Measurements from ENCODE around the gene FAM83G. TPM values are rescaled to one million over a fixed set of nuclear protein-coding genes. Genes with fewer than 3 reads are reported as not detected.

FAM83G gene
- total RNA-seq, 4 donors from 2014 or later, result 11.9 to 21.3 (median 13.9) TPM

DNA sequence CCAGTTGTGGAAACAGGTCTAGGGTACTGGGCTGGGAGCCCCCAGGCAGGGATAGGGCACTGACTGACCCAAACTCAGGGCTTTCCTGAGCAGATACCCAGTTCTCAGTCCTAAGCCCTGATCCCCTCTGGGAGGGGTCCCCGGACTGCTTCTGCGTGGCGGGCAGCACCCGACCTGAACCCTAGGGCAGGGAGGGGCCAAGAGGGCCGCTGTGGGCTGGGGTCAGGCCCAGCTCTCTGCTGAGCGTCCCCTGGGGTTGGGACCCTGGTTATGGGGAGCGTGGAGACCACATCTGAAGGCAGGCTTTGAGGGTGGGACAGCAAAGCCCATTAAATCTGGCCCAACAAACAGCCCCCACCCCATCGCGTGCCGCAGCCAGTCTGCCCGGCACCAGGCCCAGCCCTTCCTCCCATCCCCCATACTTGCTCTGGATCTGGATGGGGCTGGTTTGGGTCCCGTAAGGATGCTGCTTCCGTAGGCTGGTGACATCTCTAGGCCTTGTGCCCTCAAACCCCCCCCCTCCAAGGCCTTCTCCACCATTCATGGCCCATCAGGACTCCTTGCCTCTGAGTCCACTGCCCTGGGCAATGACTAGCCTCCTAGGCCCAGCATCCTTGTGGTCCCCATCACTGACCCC lies 691 bp upstream of the FAM83G start:
- H3K4me3 ChIP-seq (replicated peaks in 1 of 3), result peak overlapping the region in 1 of 3 donors; percentile 59
- peak overlapping the region; percentile 50 to 79 (median 58) for H3K27ac ChIP-seq
- no peaks in the 10 kb centered on the region for H3K36me3 ChIP-seq
- WGBS, 2 donors, result 75 to 100% methylated on average over 2 to 4 of the region's 13 CpGs
- no peaks in the 10 kb centered on the region for H3K9me3 ChIP-seq
- intact Hi-C loops (cut with DNase I), result no loop called here
- no peaks in the 10 kb centered on the region for H3K27me3 ChIP-seq
- no peak for DNase-seq
- peaks cover 14 to 25% of the 10 kb centered on the region in 2 donors for H3K4me1 ChIP-seq
- TF ChIP-seq, protein P1, sequence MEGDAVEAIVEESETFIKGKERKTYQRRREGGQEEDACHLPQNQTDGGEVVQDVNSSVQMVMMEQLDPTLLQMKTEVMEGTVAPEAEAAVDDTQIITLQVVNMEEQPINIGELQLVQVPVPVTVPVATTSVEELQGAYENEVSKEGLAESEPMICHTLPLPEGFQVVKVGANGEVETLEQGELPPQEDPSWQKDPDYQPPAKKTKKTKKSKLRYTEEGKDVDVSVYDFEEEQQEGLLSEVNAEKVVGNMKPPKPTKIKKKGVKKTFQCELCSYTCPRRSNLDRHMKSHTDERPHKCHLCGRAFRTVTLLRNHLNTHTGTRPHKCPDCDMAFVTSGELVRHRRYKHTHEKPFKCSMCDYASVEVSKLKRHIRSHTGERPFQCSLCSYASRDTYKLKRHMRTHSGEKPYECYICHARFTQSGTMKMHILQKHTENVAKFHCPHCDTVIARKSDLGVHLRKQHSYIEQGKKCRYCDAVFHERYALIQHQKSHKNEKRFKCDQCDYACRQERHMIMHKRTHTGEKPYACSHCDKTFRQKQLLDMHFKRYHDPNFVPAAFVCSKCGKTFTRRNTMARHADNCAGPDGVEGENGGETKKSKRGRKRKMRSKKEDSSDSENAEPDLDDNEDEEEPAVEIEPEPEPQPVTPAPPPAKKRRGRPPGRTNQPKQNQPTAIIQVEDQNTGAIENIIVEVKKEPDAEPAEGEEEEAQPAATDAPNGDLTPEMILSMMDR (IDR thresholded peaks at IDR 0.05), result no peak
- TF ChIP-seq POLR2A (IDR thresholded peaks at IDR 0.05), result no peak

DNA sequence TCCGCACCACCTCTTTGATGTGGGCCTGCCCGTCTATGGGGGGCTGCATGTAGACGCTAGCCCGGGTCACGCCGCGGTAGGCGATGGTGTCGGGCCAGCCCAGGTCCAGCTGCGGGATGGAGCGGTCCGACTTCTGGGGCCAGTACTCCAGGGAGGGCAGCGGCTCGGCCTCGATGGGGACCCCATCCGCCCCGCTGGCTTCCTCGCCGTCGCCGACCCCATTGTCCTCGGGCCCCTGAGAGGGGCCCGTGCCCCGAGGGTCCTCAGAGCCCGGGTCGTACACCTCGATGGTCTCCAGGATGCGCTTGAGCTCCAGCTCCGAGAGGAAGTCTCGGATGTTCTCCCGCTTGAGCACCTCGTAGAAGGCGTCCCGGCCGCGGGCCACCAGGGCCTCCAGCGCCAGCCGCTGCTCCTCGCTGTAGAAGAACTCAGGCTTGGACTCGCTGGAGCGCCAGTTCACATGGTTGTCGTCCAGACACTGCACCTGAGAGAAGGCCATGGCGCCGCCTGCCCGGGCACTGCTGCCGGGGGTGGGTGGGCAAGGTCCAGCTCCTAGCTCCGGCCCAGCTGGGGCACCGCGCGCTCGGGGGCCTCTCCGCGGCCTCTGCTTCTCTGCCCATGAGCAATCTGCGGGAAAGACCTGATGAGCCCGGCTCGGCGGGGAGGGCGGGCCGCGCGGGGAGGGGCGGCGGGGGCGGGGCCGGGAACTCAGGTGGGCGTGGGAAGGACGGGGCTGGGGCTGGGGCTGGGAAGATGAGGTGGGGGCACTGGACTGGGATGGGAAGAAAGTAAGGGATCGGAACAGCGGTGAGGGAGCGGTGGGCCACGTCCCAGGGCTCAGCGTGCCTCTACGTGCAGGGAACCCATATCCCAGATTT lies 782 bp downstream of the FAM83G start:
- Histone ChIP-seq H3K4me1 (peaks cover 14 to 25% of the 10 kb centered on the region in 2 donors), H3K9me3 (no peaks in the 10 kb centered on the region), H3K27me3 (no peaks in the 10 kb centered on the region), H3K36me3 (no peaks in the 10 kb centered on the region), H3K27ac (peak overlapping the region; percentile 36 to 79 (median 63)), H3K4me3 (replicated peaks in 1 of 3) (peak overlapping the region; percentile 59 to 68 (median 59))
- TF ChIP-seq, protein P1 (IDR thresholded peaks at IDR 0.05), result no peak
- TF ChIP-seq POLR2A (IDR thresholded peaks at IDR 0.05), result no peak
- 1 to 21% methylated on average over 15 to 22 of the region's 73 CpGs for WGBS, 2 donors
- peak; percentile 61 to 65 for DNase-seq
- intact Hi-C loops (cut with DNase I), result no loop called here

DNA sequence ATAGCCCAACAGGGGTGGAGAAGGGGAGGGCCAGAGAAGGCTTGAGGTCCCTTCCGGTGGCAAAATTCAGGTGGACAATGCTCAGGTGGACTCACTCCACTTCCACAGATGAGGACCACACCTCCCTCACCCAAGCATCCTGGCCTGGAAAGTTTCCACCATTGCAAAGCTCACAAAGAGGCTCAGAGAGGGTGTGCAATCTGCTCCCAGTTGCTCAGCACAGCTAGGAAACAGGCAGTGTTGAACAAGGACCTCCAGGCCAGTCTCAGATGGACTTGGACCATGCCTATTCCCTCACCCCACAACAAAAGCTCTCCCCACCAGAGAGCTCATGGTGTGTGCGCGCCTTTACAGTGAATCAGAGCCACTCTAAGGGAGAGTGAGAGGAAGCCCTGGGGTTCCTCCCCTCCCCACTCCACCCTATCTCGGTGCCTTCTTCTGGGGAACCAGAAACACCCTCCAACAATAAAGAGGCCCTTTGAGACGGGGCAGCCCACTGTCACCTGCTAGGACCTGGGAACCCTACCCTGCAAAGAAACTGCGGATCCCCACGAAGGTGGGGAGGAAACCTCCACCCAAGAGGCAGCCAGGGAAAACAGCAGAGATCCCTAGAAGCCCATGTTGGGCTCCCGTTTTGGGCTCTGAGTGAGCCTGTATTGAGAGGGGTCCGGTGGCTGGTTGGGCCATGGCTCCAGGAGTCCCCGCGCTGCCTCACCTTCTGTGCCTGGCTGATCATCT lies 1.6 kb downstream of the FAM83G start:
- no peak for DNase-seq
- Histone ChIP-seq H3K4me1 (peaks cover 14 to 25% of the 10 kb centered on the region in 2 donors), H3K27ac (no peak overlapping the region), H3K27me3 (no peaks in the 10 kb centered on the region), H3K9me3 (no peaks in the 10 kb centered on the region), H3K36me3 (no peaks in the 10 kb centered on the region), H3K4me3 (replicated peaks in 1 of 3) (no peak overlapping the region)
- TF ChIP-seq POLR2A (IDR thresholded peaks at IDR 0.05), result no peak
- TF ChIP-seq, protein P1 (IDR thresholded peaks at IDR 0.05), result no peak
- WGBS, 2 donors, result 81 to 89% methylated on average over 7 to 11 of the region's 11 CpGs
- intact Hi-C loops (cut with DNase I), result no loop called here

DNA sequence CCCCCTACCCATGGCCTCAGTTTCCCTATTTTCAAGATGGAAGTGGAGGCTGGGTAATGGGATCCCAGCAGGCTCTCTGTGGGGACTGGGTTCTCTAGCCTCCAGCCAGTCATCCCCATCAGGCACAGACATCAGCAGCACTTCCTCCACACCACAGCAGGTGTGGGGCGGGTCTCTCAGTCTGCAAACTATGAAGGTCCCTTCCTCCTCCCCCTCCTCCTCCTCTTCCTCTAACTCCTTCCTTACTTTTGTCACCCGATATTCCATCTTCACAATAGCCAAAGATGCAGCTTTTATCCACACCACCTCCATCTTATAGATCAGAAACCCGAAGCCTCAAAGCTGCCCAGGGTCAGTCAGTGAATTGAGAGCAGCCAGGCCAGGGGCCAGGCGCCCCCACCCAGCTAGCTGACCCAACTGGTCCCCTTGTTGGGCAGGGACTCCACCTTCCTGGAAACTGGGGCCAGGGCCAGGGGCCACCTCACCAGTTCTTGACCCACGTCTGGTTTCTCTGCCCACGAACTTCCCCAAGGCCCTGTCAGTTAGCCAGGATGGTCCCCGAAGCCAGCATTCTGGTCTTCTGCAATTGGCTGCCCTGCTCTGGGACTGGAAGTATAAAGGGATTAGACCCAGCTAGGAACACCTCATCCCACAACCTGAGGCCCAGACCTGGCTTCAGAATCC lies 2.5 kb downstream of the FAM83G start:
- no peak overlapping the region for H3K4me3 ChIP-seq (replicated peaks in 1 of 3)
- no peaks in the 10 kb centered on the region for H3K27me3 ChIP-seq
- 73 to 90% methylated on average over 7 of the region's 7 CpGs for WGBS, 2 donors
- no peaks in the 10 kb centered on the region for H3K9me3 ChIP-seq
- DNase-seq, result no peak
- no peak for TF ChIP-seq POLR2A (IDR thresholded peaks at IDR 0.05)
- TF ChIP-seq, protein P1 (IDR thresholded peaks at IDR 0.05), result no peak
- peaks cover 14 to 25% of the 10 kb centered on the region in 2 donors for H3K4me1 ChIP-seq
- intact Hi-C loops (cut with DNase I), result no loop called here
- H3K36me3 ChIP-seq, result no peaks in the 10 kb centered on the region
- no peak overlapping the region for H3K27ac ChIP-seq
